Cardiac muscle cell (in vitro differentiated cells and primary cell): Measurements from ENCODE around the gene MFRP. TPM values are rescaled to one million over a fixed set of nuclear protein-coding genes. Genes with fewer than 3 reads are reported as not detected.

Source experiments
- DNase-seq, 2 donors: peaks; one replicate each; pipeline versions ENCODE4 v3.0.0 to v3.0.0-alpha.2; 2010 to 2017; ENCODE audit warnings: low read depth in 1 of 2, low spot score in 1 of 2
- H3K27ac ChIP-seq: fragments of 200-600 bp; sonication (generic); 2 replicates; pipeline ENCODE4 v1.5.1; 2016
- H3K27me3 ChIP-seq: fragments of 200-600 bp; sonication (generic); 2 replicates; pipeline ENCODE4 v1.6.0; 2016; ENCODE audit warnings: control low read depth
- H3K36me3 ChIP-seq: fragments of 200-600 bp; sonication (generic); 2 replicates; pipeline ENCODE4 v1.5.1; 2016; ENCODE audit warnings: control low read depth
- H3K4me1 ChIP-seq: fragments of 200-600 bp; sonication (generic); 2 replicates; pipeline ENCODE4 v1.8.1; 2017; ENCODE audit warnings: low read depth, mild to moderate bottlenecking, mixed run types
- H3K4me3 ChIP-seq: fragments of 200-600 bp; sonication (generic); 2 replicates; pipeline ENCODE4 v1.5.1; 2016; ENCODE audit warnings: mild to moderate bottlenecking
- H3K9me3 ChIP-seq: fragments of 200-600 bp; sonication (generic); 2 replicates; pipeline ENCODE4 v1.5.1; 2017; ENCODE audit warnings: low read depth, mild to moderate bottlenecking, control low read depth
- CTCF ChIP-seq: IDR thresholded peaks from 2 replicates; pipeline ENCODE4 v1.5.1; 2012; ENCODE audit warnings: low read depth, mild to moderate bottlenecking, low read length
- polyA plus RNA-seq: library from polyadenylated mRNA; unstranded; fragments of >200 nt; fragmentation: Nextera tagmentation; extraction: Ambion mirVana; gene quantifications from 2 replicates; pipeline ENCODE4 v1.2.1, GENCODE V29; 2016
- total RNA-seq: library from RNA; depleted of rRNA; stranded (reverse); fragments of >200 nt; gene quantifications from 2 replicates; pipeline ENCODE4 v1.2.3, GENCODE V29; 2016

Gene MFRP
- total and polyA plus RNA-seq, 2 experiments from 2014 or later, result not detected

GRCh38 chr11:119309953-119310681, 36.4 kb downstream of the MFRP start:
- no peaks in the 10 kb centered on the region for H3K4me1 ChIP-seq
- H3K9me3 ChIP-seq, result no peaks in the 10 kb centered on the region
- TF ChIP-seq CTCF, result no peak
- DNase-seq, result no peak
- H3K27me3 ChIP-seq, result peaks cover 8% of the 10 kb centered on the region
- no peaks in the 10 kb centered on the region for H3K36me3 ChIP-seq
- H3K4me3 ChIP-seq, result no peak overlapping the region
- no peak overlapping the region for H3K27ac ChIP-seq

- no peaks in the 10 kb centered on the region for H3K4me1 ChIP-seq
These were observed 37.1 kb downstream of the MFRP start for GRCh38 chr11:119309411-119309810.

GRCh38 chr11:119307974-119308373, 38.5 kb downstream of the MFRP start:
- Histone ChIP-seq H3K9me3 (no peaks in the 10 kb centered on the region), H3K36me3 (no peaks in the 10 kb centered on the region), H3K4me3 (no peak overlapping the region), H3K27ac (no peak overlapping the region), H3K27me3 (no peaks in the 10 kb centered on the region), H3K4me1 (no peaks in the 10 kb centered on the region)
- no peak for TF ChIP-seq CTCF
- DNase-seq, result no peak

More at GRCh38 chr11:119309411-119309810, 37.1 kb downstream of the MFRP start:
- DNase-seq, result no peak
- no peak for TF ChIP-seq CTCF
- peaks cover 1% of the 10 kb centered on the region for H3K27me3 ChIP-seq
- H3K9me3 ChIP-seq, result no peaks in the 10 kb centered on the region
- H3K36me3 ChIP-seq, result no peaks in the 10 kb centered on the region
- H3K27ac ChIP-seq, result no peak overlapping the region
- no peak overlapping the region for H3K4me3 ChIP-seq

GRCh38 chr11:119307219-119307618, 39.3 kb downstream of the MFRP start:
- TF ChIP-seq CTCF, result peak; percentile 8
- Histone ChIP-seq H3K36me3 (no peaks in the 10 kb centered on the region), H3K9me3 (no peaks in the 10 kb centered on the region), H3K4me3 (no peak overlapping the region), H3K4me1 (no peaks in the 10 kb centered on the region), H3K27me3 (no peaks in the 10 kb centered on the region), H3K27ac (peak overlapping the region; percentile 60)
- DNase-seq, result no peak

GRCh38 chr11:119306373-119306890, 40.1 kb downstream of the MFRP start:
- no peaks in the 10 kb centered on the region for H3K4me1 ChIP-seq
- no peaks in the 10 kb centered on the region for H3K9me3 ChIP-seq
- TF ChIP-seq CTCF, result no peak
- DNase-seq, result peak in 1 of 2 donors; percentile 46
- no peaks in the 10 kb centered on the region for H3K36me3 ChIP-seq
- peak overlapping the region; percentile 60 for H3K27ac ChIP-seq
- H3K27me3 ChIP-seq, result no peaks in the 10 kb centered on the region
- no peak overlapping the region for H3K4me3 ChIP-seq
